ENCODE data around the gene RALGAPA2.

Gene RALGAPA2

GRCh38 chr20:20432618-20433286, 279.7 kb downstream of the RALGAPA2 start:
- no peak for DNase-seq (ENCODE audit: low spot score)

DNA sequence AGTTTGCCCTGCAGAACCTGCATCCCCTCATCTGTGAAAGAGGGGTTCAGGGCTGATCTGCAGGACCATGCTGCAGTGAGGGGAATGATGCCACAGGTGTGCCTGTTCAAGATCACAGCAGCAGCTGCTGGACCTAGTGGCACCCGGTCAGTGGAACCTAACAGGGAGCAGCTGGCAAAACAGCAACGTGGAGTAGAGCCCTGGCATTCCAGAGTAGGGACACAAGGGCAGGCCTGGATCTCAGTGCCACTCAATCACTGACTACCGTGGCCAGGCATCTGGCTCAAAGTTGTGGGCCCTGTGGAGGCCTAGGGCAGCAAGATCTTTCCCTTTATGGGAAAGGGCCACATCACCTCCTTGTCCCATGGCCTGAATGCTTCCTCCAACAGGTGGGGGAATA, 282.4 kb downstream of the RALGAPA2 start:
- DNase-seq (ENCODE audit: low spot score): no peak

DNA sequence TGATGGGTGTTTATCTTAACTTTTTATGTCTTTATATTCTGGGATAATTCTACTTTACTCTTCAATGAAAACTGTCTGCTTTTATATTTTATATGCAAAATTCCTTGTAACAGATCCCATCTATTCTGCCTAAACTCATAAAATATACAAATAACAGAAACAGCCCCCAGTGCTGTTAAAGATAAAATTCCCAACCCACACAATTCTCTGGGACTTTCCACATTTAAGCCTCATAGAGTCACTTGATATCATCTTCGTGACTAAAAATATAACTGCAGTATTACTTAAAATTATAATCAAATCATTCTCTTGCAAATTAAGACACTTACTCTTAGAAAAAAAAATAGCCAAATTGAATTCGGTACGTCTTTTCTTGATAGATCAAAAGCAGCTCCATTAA, 284.4 kb downstream of the RALGAPA2 start:
- no peak for DNase-seq (ENCODE audit: low spot score)

DNA sequence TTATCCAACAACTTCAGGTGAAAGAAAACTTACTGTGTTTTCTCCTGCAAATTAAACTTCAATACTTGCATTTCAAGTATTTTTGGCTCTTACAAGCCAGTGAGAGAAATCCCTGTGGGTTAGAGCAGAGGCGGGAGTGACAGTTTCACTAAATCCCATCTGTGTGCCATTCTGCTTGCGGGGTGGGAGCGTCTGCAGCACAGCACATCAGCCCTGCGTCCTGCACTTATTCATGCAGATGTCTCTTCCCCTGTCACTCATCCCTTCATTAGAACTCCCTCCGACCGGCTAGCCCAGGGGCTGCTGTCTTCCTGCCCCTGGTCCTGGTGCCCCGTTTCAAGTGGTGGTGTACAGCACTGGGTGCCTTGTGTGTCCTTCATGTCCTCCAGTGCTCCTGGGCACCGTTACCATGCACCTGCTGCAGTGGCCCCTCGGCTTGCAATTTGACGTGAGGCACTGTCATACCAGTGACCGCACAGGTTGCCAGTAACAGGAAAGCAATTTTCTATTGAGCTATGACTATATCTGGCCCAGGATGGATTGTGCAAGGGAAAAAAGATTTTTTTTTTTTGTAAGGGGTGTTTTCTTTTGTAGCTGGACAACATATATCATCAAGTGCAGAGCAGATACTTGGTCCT, 285.1 kb downstream of the RALGAPA2 start:
- DNase-seq (ENCODE audit: low spot score): no peak

DNA sequence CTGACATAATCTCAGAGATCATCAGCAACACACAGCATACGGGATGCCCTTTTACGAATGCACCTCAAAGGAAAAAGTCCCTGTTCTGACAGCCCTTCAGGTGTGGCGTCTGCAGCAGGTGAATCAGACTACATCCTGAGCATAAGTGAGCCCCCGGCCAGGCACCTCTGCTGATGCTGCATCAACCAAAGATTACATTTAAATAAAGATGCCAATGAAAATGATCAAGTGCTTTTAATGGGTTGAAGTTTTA, 285.9 kb downstream of the RALGAPA2 start:
- DNase-seq (ENCODE audit: low spot score): no peak

- DNase-seq (ENCODE audit: low spot score): no peak
Measured at GRCh38 chr20:20425823-20426654, 286.4 kb downstream of the RALGAPA2 start.

DNA sequence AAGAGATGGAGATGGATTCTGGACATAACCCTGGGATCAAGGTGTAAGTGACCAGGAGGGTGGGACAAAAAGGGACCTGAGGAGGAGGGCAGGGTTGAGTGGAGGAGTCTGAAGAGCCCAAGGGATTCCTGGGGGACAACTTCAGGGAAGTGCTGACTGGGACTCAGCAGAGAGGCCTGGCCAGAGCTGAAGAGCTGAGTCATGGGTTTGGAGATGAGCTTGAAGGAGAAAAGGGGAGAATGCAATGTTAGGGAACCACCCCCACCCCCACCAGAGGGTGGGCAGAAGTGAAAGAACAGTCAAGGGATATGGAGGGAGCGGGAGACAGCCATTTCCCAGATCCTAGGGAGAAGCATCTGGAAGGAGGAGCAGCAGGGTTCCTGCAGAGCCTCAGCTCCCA, 289.3 kb downstream of the RALGAPA2 start:
- DNase-seq (ENCODE audit: low spot score): no peak

- no peak for DNase-seq (ENCODE audit: low spot score)
Measured at GRCh38 chr20:20417876-20418676, 294.4 kb downstream of the RALGAPA2 start.

DNA sequence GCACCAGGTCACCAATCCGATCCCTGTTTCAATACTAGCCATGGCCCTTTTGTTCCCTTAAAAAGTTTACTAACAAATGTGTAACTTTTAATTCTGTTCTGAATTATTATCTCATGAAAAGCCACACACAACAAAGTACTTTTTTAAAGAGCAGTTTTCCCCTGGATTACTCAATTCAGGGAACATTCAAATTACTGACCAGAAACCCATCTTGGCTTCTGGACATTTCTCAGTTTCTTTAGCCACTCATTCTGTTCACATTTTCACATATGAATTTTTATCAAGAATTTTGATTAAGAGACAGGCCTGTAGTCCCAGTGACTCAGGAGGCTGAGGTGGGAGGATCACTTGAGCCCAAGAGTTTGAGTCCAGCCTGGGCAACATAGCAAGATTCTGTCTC, 297.1 kb downstream of the RALGAPA2 start:
- no peak for DNase-seq (ENCODE audit: low spot score)

GRCh38 chr20:20414640-20415220, 297.7 kb downstream of the RALGAPA2 start:
- no peak for DNase-seq (ENCODE audit: low spot score)

DNA sequence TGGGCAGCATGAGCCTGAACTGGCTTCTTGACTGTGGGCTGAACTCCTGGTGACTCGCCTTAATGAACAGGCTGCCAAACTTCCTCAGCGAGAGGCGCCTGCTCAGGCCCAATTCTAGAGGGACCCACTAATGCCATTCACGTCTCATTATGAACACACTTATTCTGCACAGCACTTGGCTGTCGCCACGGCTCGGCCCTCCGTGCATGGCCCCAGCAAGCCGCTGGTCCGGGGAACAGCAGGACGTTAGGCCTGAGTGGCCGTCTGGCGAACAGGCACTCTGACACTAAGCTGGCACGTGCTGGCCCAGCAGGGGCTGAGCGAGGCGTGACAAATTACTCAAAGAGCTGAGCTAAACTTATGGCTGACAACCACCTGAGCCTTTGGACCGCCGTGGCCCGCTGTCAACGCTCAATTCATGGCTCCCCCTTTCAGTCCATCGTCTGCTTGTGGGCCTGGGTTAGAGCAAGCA, 298.6 kb downstream of the RALGAPA2 start:
- peak; percentile 19 for DNase-seq (ENCODE audit: low spot score)

- DNase-seq (ENCODE audit: low spot score): peak; percentile 16
Measured at GRCh38 chr20:20412750-20413149, 299.7 kb downstream of the RALGAPA2 start.

DNA sequence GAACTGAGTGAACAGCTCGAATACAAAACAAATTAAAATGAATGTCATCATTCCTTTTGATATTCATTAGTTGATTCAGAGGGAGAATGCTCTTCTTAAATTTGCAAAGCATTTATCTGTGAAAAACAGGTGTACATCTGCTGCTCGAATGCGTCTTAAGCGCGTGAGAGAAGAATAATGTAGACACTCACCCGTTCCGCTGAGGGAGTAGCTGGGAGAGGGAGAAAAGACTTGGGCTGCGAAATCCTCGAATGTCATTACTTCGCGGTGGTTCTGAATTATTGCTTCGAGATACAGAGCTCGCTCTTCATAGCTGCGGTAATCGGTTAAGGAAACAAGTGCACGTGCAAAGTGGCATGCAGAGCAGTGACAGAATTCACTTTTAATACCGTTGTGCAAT, 300.6 kb downstream of the RALGAPA2 start:
- DNase-seq (ENCODE audit: low spot score): peak; percentile 33

DNA sequence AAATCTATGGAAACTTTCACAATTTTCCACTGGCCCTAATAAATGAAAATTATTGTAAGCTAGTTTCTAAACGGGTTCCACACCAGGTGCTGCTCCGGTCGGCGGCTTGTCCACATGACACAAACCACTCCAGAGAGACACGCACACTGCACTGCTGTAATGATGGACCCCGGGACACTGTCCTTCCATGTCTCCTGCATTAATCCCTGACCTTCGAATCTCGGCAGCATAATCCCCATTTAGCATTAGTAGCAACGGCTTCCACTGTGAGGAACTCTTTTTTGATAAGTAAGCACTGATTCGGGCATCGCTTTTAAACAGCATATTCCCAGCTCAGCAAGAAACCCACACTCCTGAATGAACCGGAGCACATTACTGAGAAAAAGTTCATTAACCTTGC, 301.0 kb downstream of the RALGAPA2 start:
- peak; percentile 53 for DNase-seq (ENCODE audit: low spot score)

- peak; percentile 74 for DNase-seq (ENCODE audit: low spot score)
Measured at GRCh38 chr20:20410678-20411077, 301.8 kb downstream of the RALGAPA2 start.

DNA sequence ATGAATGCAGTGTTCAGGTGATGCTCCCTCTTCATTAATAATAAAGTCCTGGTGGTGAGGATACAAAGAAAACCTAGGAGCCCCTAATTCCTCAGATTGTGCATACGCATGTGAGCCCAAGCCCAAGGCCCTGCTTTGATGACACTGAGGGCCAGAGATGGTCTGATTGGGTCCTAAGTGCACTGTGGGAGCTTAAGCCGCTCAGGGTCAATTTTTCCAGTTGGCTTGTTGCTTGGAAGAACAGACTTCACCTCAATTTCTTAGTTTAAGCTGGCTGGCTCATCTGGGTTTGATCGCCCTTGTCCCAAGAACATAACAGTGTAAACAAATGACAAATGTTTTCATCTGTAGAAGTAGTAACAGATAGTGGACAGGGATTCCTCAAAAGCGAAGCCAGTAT, 303.1 kb downstream of the RALGAPA2 start:
- no peak for DNase-seq (ENCODE audit: low spot score)

- peak; percentile 85 for DNase-seq (ENCODE audit: low spot score)
Measured at GRCh38 chr20:20407891-20408805, 304.3 kb downstream of the RALGAPA2 start.

DNA sequence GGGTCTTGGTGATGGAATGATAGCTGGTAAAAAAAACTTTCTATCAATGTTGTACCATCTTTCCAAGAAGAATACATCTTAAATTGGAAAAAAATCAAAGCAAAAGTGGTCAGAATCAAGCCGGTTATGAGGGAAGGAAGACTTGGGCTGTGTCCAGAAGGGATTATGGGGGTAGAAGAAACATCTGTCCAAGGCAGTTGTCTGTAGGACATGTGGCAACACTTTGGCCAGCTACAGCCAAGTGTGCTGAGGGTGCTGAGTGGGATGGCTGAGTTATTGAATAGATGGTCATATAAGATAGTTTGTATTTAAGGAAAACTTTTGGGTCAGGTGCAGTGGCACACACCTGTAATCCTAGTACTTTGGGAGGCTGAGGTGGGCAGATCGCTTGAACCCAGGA, 306.1 kb downstream of the RALGAPA2 start:
- DNase-seq (ENCODE audit: low spot score): no peak

DNA sequence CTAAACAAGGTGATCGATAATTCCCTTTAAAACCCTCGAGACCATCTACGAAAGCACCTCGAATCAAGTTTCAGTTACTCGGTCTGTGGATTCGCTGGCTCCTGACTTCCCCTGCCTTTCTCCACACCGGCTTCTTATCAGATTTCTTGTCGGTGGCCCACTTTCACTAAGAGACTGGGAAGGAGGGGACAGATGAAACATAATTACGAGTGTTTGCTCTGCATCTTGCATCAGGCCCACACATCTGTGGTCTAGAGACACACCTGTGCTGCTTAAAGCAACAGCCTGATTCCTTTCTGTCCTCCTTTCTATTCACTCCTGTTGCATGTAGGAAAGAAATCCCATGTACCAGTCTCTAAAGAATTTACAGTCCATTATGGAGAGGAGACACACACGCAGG, 306.8 kb downstream of the RALGAPA2 start:
- DNase-seq (ENCODE audit: low spot score): no peak

DNA sequence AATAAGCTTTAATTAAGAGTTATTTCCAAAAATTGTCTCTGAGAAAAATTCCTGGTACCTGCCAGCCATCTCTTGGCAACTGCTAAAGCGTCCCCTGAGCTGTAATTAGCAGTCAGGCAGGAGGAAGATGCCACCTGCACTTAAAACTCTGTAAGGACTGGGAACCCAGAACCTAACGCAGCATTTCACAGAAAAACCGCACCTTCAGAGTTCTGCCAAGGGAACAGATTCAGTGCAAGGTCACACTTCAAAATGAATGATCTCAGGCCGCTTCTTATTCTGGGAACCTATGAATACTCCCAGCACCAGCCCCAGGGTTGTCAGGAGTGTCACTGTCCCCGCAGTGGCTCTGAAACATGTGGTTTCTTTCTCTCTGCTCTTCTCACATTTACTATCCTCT, 307.8 kb downstream of the RALGAPA2 start:
- DNase-seq (ENCODE audit: low spot score): no peak

DNA sequence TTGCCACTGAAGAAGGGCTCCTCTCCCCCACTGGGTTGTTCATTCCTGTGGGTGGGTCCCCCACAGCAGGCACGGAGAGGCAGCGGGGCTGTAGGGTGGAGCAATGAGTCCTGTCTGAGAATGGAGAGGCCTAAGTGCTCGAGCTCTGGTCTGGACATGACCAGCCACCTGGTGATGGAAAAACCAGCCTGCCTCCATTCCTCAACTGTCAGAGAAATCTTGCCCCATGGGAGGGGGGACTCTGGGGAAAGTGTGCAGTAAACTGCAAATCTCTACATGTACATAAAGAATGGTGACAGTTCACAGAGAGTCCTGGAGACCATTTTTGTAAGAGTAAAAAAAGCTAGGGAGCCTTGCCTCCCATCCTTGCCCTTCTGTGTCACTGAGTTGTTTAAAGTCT, 310.5 kb downstream of the RALGAPA2 start:
- no peak for DNase-seq (ENCODE audit: low spot score)
